ENCODE data around the gene PRSS56. TPM values are rescaled to one million over a fixed set of nuclear protein-coding genes. Genes with fewer than 3 reads are reported as not detected.

PRSS56 gene
- total RNA-seq, 1 donor from 2014 or later: not detected

- H3K36me3 ChIP-seq (ENCODE audit: control insufficient read depth, insufficient read depth, low read length): peaks cover 6% of the 10 kb centered on the region
- H3K4me3 ChIP-seq (ENCODE audit: low read depth, low read length): no peak overlapping the region
- DNase-seq (ENCODE audit: low read depth): no peak
- no peaks in the 10 kb centered on the region for H3K27me3 ChIP-seq (ENCODE audit: control insufficient read depth, insufficient read depth, low read length)
- TF ChIP-seq, protein P1, sequence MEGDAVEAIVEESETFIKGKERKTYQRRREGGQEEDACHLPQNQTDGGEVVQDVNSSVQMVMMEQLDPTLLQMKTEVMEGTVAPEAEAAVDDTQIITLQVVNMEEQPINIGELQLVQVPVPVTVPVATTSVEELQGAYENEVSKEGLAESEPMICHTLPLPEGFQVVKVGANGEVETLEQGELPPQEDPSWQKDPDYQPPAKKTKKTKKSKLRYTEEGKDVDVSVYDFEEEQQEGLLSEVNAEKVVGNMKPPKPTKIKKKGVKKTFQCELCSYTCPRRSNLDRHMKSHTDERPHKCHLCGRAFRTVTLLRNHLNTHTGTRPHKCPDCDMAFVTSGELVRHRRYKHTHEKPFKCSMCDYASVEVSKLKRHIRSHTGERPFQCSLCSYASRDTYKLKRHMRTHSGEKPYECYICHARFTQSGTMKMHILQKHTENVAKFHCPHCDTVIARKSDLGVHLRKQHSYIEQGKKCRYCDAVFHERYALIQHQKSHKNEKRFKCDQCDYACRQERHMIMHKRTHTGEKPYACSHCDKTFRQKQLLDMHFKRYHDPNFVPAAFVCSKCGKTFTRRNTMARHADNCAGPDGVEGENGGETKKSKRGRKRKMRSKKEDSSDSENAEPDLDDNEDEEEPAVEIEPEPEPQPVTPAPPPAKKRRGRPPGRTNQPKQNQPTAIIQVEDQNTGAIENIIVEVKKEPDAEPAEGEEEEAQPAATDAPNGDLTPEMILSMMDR (IDR thresholded peaks at IDR 0.05; ENCODE audit: insufficient read depth, low read length, severe bottlenecking): no peak
- no peak for FAIRE-seq
Observed at GRCh38 chr2:232542715-232543467, 22.7 kb downstream of the PRSS56 start.

GRCh38 chr2:232543491-232543890 is 23.3 kb downstream of the PRSS56 start:
- DNase-seq (ENCODE audit: low read depth): no peak
- TF ChIP-seq, protein P1 (IDR thresholded peaks at IDR 0.05; ENCODE audit: insufficient read depth, low read length, severe bottlenecking): no peak
- no peak for FAIRE-seq
- Histone ChIP-seq H3K4me3 (ENCODE audit: low read depth, low read length) (no peak overlapping the region), H3K36me3 (ENCODE audit: control insufficient read depth, insufficient read depth, low read length) (peaks cover 6% of the 10 kb centered on the region), H3K27me3 (ENCODE audit: control insufficient read depth, insufficient read depth, low read length) (no peaks in the 10 kb centered on the region)

GRCh38 chr2:232543928-232544631 is 23.9 kb downstream of the PRSS56 start:
- FAIRE-seq (no peak), DNase-seq (ENCODE audit: low read depth) (no peak)
- Histone ChIP-seq H3K36me3 (ENCODE audit: control insufficient read depth, insufficient read depth, low read length) (peaks cover 6% of the 10 kb centered on the region), H3K4me3 (ENCODE audit: low read depth, low read length) (no peak overlapping the region), H3K27me3 (ENCODE audit: control insufficient read depth, insufficient read depth, low read length) (no peaks in the 10 kb centered on the region)
- TF ChIP-seq, protein P1 (IDR thresholded peaks at IDR 0.05; ENCODE audit: insufficient read depth, low read length, severe bottlenecking): no peak

- TF ChIP-seq, protein P1 (IDR thresholded peaks at IDR 0.05; ENCODE audit: insufficient read depth, low read length, severe bottlenecking): no peak
- H3K4me3 ChIP-seq (ENCODE audit: low read depth, low read length): no peak overlapping the region
- FAIRE-seq (no peak), DNase-seq (ENCODE audit: low read depth) (no peak)
- peaks cover 6% of the 10 kb centered on the region for H3K36me3 ChIP-seq (ENCODE audit: control insufficient read depth, insufficient read depth, low read length)
- no peaks in the 10 kb centered on the region for H3K27me3 ChIP-seq (ENCODE audit: control insufficient read depth, insufficient read depth, low read length)
Observed at GRCh38 chr2:232544674-232545073, 24.5 kb downstream of the PRSS56 start.

GRCh38 chr2:232545511-232546375 is 25.6 kb downstream of the PRSS56 start:
- FAIRE-seq: no peak
- peaks cover 6% of the 10 kb centered on the region for H3K36me3 ChIP-seq (ENCODE audit: control insufficient read depth, insufficient read depth, low read length)
- H3K4me3 ChIP-seq (ENCODE audit: low read depth, low read length): no peak overlapping the region
- DNase-seq (ENCODE audit: low read depth): no peak
- H3K27me3 ChIP-seq (ENCODE audit: control insufficient read depth, insufficient read depth, low read length): no peaks in the 10 kb centered on the region
- TF ChIP-seq, protein P1 (IDR thresholded peaks at IDR 0.05; ENCODE audit: insufficient read depth, low read length, severe bottlenecking): no peak
